Fibroblast of villous mesenchyme (primary cell): ENCODE data around the gene ITIH5. TPM values are rescaled to one million over a fixed set of nuclear protein-coding genes. Genes with fewer than 3 reads are reported as not detected.

Source experiments
- DNase-seq: peaks from one replicate; pipeline ENCODE4 v3.0.0-alpha.2; 2010; ENCODE audit warnings: low read depth
- H3K4me3 ChIP-seq: 2 replicates; pipeline ENCODE4 v1.5.1; 2011; ENCODE audit warnings: low read depth, mild to moderate bottlenecking, low read length
- CTCF ChIP-seq: IDR thresholded peaks from 2 replicates; pipeline ENCODE4 v1.5.1; 2012; ENCODE audit warnings: low read depth, mild to moderate bottlenecking, low read length; ENCODE audit not compliant: insufficient read depth
- total RNA-seq: library from RNA; depleted of rRNA; stranded (reverse); fragments of >200 nt; gene quantifications from 2 replicates; pipeline ENCODE4 v1.2.3, GENCODE V29; 2012

Gene ITIH5
- total RNA-seq, 1 donor, result 0.43 TPM

DNA sequence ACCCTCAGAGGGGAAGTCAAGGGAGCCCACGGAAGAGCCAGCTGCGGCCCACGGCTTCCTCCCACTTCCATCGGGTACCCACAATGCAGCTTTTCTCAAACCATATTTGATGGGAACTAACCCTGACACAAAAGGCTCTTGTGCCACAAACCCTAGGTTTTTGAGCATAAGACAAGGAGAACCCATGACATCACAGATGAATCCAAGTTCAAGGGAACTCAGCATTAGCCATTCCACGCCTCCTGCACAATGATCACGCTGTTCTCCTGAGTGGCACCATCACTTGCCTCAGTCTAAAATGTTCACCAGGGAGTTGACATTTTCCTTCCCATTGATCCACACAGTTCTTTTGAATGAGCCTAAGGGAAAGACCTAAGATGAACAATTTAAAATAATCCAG is 70.4 kb downstream of the ITIH5 start:
- TF ChIP-seq CTCF, result no peak
- no peak for DNase-seq
- H3K4me3 ChIP-seq, result no peak overlapping the region

GRCh38 chr10:7593905-7594304 is 72.9 kb downstream of the ITIH5 start:
- no peak for DNase-seq
- no peak overlapping the region for H3K4me3 ChIP-seq
- no peak for TF ChIP-seq CTCF

DNA sequence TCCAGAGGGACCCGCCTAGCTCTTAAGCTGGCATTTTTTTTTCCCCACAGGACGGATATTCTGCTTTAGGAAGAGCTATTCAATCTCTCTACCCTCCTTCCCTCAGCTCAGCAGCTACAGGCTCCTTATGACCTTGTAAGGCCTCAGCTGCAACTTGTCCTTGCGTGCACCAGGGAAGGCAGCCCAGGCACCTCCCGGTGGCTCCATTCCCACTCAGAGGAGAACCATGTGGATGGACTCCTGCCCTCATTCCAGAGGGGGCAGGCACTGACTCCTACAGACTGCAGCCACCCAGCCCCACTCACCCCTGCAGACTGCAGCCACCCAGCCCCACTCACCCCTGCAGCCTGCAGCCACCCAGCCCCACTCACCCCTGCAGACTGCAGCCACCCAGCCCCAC is 73.7 kb downstream of the ITIH5 start:
- TF ChIP-seq CTCF, result no peak
- no peak for DNase-seq

GRCh38 chr10:7592627-7593026 is 74.1 kb downstream of the ITIH5 start:
- no peak overlapping the region for H3K4me3 ChIP-seq
- DNase-seq, result no peak
- TF ChIP-seq CTCF, result no peak

More for the DNA sequence above, 73.7 kb downstream of the ITIH5 start:
- H3K4me3 ChIP-seq, result no peak overlapping the region

- DNase-seq, result no peak
- TF ChIP-seq CTCF, result no peak
- no peak overlapping the region for H3K4me3 ChIP-seq
These were observed 76.5 kb downstream of the ITIH5 start for GRCh38 chr10:7590271-7590670.

GRCh38 chr10:7589748-7590147 is 77.0 kb downstream of the ITIH5 start:
- H3K4me3 ChIP-seq, result no peak overlapping the region
- no peak for TF ChIP-seq CTCF
- no peak for DNase-seq

GRCh38 chr10:7587865-7588188 is 78.9 kb downstream of the ITIH5 start:
- no peak for DNase-seq
- TF ChIP-seq CTCF, result no peak

More at GRCh38 chr10:7587865-7588188, 78.9 kb downstream of the ITIH5 start:
- no peak overlapping the region for H3K4me3 ChIP-seq
